Measurements from ENCODE around the gene VAMP3.

- TF ChIP-seq CTCF (tag by site-specific recombination; IDR thresholded peaks at IDR 0.05): no peak
- TF ChIP-seq ZNF555 (tag by site-specific recombination; conservative IDR thresholded peaks at IDR 0.05): no peak
- no peak for TF ChIP-seq ZNF398 (tag by site-specific recombination; IDR thresholded peaks at IDR 0.05)
- no peak for TF ChIP-seq ZNF639 (tag by site-specific recombination; IDR thresholded peaks at IDR 0.05)
- no peak for TF ChIP-seq ZNF529 (tag by site-specific recombination; IDR thresholded peaks at IDR 0.05; ENCODE audit: insufficient replicate concordance)
- no peak for TF ChIP-seq TRIM28 (IDR thresholded peaks at IDR 0.05; ENCODE audit: borderline replicate concordance, low read length)
- TF ChIP-seq REST (tag by site-specific recombination; IDR thresholded peaks at IDR 0.05): no peak
- no peak for TF ChIP-seq SP7 (tag by site-specific recombination; IDR thresholded peaks at IDR 0.05)
- TF ChIP-seq ZXDB (tag by site-specific recombination; IDR thresholded peaks at IDR 0.05): no peak
Observed at GRCh38 chr1:7744882-7745281, 26.2 kb upstream of the VAMP3 start.

Measured in HEK293 (cell line).